Ishikawa (cell line): ENCODE data around the gene VAX1.

Experiments
- EP300 ChIP-seq: IDR thresholded peaks from 2 replicates; pipeline ENCODE4 v1.6.1; 2012; ENCODE audit warnings: borderline replicate concordance
- TCF12 ChIP-seq: IDR thresholded peaks from 2 replicates; pipeline ENCODE4 v1.6.1; 2012; ENCODE audit warnings: low read depth
- TF ChIP-seq, protein P1 (sequence below): IDR thresholded peaks from 2 replicates; pipeline ENCODE4 v1.6.1; 2012

DNA sequence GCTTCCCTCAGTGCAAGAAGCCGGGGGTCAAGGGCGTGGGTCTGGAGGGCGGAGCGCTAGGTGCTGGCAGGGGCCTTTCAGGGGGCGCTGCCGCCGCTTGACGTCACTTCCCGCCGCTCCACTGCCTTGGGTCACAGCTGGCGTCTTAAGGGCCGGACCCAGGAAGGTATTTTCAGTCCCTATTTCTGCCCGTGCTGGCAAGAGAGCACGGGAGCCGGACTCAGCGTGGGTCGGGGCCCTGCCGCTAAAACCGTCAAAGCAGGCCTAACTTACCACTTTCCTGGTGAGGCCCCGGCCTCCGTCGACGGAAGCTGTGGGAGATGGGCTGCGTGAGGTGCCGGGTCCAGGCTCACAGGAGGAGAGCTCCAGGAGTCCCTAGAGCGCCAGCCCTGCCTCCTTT lies 12.0 kb downstream of the VAX1 start:
- no peak for TF ChIP-seq TCF12
- no peak for TF ChIP-seq EP300
- TF ChIP-seq, protein P1, sequence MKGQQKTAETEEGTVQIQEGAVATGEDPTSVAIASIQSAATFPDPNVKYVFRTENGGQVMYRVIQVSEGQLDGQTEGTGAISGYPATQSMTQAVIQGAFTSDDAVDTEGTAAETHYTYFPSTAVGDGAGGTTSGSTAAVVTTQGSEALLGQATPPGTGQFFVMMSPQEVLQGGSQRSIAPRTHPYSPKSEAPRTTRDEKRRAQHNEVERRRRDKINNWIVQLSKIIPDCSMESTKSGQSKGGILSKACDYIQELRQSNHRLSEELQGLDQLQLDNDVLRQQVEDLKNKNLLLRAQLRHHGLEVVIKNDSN = no peak
